DOHH2 (cell line): ENCODE measurements around the gene CTSK.

Experiments used
- EZH2phosphoT487 ChIP-seq: fragments of 200-600 bp; sonication (generic); IDR thresholded peaks from 2 replicates; pipeline ENCODE4 v1.6.1; 2017; ENCODE audit warnings: borderline replicate concordance, mild to moderate bottlenecking, antibody characterized with exemption, low read length, moderate library complexity, mixed read lengths
- TF ChIP-seq, protein P1 (sequence below): fragments of 200-600 bp; sonication (generic); IDR thresholded peaks from one replicate; pipeline ENCODE4 v1.5.1; 2014; ENCODE audit warnings: antibody characterized with exemption, mild to moderate bottlenecking, low read depth, low read length; ENCODE audit not compliant: poor library complexity, severe bottlenecking

DNA sequence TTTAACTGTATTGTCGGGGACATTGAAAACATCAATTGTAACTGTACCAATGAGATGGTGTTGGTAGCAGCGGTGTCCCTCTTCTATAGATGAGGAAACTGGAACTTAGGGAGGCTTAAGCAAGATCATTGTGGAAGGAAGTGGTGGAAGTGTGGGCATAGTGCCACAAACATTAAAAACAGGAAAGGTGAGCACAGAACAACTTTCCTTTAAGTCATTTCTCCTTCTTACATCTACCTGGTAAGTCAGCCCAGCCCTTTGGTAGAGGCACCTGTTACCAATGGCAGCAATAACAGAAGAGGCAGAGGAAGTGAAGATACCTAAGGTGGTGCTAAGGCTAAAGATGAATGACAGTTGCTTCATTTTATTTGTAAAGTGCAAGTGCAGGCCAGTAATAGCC, 30.5 kb downstream of the CTSK start:
- TF ChIP-seq, protein P1, sequence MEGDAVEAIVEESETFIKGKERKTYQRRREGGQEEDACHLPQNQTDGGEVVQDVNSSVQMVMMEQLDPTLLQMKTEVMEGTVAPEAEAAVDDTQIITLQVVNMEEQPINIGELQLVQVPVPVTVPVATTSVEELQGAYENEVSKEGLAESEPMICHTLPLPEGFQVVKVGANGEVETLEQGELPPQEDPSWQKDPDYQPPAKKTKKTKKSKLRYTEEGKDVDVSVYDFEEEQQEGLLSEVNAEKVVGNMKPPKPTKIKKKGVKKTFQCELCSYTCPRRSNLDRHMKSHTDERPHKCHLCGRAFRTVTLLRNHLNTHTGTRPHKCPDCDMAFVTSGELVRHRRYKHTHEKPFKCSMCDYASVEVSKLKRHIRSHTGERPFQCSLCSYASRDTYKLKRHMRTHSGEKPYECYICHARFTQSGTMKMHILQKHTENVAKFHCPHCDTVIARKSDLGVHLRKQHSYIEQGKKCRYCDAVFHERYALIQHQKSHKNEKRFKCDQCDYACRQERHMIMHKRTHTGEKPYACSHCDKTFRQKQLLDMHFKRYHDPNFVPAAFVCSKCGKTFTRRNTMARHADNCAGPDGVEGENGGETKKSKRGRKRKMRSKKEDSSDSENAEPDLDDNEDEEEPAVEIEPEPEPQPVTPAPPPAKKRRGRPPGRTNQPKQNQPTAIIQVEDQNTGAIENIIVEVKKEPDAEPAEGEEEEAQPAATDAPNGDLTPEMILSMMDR, result no peak
- no peak for TF ChIP-seq EZH2phosphoT487
